ENCODE data around the gene GNG7. TPM values are rescaled to one million over a fixed set of nuclear protein-coding genes. Genes with fewer than 3 reads are reported as not detected.
"Not testable (repeated sequence)": the region's sequence is repeated elsewhere in the genome, so short reads cannot be mapped to it uniquely, and the experiment has no call there.

GNG7 gene
- polyA plus RNA-seq, 1 donor, result 2.4 TPM

DNA sequence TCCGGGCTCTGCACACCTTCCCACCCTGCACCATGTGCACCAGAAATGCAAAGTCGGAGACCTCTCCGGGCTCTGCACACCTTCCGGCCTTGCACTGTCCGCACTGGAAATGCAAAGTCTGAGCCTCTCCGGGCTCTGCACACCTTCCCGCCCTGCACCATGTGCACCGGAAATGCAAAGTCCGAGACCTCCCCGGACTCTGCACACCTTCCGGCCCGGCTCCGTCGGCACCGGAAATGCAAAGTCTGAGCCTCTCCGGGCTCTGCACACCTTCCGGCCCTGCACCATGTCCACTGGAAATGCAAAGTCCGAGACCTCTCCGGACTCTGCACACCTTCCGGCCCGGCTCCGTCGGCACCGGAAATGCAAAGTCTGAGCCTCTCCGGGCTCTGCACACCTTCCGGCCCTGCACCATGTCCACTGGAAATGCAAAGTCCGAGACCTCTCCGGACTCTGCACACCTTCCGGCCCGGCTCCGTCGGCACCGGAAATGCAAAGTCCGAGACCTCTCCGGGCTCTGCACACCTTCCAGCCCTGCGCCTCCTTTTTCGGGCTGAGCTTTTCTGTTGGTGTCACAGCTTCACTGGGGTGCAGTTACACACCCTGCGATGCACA, 59.3 kb downstream of the GNG7 start:
- not testable (repeated sequence) for DNase-seq (ENCODE audit: low read depth)

GRCh38 chr19:2641332-2641698, 61.2 kb downstream of the GNG7 start:
- DNase-seq (ENCODE audit: low read depth), result no peak

DNA sequence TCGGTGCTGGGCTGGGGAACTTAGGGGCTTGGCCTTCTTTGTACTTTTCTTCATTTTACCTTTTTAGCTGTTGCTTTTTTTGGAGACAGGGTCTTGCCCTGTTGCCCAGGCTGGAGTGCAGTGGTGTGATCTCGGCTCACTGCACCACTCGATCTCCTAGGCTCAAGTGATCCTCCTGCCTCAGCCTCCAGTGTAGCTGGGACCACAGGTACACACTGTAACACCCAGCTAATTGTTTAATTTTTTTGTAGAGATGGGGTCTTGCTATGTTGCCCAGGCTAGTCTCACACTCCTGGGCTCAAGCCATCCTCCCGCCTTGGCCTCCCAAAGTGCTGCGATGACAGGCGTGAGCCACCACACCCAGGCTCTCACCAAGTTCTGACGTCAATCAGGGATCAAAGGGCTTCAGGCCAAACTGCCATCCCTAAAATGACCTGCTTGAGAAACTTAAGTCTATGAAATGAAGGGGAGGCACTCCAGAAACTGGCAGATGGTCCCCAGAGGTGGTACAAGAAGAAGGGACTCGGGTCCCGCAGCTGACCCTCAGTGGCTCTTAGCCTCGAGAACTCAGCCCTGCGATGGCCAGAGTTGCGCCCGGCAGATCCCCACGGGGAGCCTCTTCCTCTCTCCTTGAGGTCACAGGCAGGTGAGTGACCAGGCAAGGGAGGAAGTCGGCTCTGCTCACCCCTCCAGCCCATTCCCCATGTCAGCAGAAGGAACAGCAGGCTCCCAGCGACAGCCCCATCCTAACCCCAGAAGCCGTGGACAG, 61.7 kb downstream of the GNG7 start:
- DNase-seq (ENCODE audit: low read depth), result no peak

DNA sequence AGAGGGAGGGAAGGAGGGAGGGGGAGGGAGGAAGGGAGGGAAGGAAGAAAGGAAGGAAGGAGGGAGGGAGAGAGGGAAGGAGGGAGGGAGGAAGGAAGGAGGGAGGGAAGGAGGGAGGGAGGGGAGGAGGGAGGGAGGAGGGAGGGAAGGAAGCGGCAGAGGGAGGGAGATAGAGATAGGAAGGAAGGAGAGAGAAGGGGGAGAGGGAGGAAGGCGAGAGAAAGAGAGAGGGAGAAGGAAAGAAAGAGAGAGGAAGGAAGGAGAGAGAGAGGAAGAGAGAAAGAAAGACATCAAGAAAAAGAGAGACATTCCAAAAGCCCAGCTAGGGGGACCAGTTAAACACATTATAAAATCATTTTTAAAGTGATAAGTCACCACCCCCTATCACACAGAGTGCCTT, 62.5 kb downstream of the GNG7 start:
- no peak for DNase-seq (ENCODE audit: low read depth)

- DNase-seq (ENCODE audit: low read depth), result no peak
These were observed 64.0 kb downstream of the GNG7 start for GRCh38 chr19:2638417-2638940.

DNA sequence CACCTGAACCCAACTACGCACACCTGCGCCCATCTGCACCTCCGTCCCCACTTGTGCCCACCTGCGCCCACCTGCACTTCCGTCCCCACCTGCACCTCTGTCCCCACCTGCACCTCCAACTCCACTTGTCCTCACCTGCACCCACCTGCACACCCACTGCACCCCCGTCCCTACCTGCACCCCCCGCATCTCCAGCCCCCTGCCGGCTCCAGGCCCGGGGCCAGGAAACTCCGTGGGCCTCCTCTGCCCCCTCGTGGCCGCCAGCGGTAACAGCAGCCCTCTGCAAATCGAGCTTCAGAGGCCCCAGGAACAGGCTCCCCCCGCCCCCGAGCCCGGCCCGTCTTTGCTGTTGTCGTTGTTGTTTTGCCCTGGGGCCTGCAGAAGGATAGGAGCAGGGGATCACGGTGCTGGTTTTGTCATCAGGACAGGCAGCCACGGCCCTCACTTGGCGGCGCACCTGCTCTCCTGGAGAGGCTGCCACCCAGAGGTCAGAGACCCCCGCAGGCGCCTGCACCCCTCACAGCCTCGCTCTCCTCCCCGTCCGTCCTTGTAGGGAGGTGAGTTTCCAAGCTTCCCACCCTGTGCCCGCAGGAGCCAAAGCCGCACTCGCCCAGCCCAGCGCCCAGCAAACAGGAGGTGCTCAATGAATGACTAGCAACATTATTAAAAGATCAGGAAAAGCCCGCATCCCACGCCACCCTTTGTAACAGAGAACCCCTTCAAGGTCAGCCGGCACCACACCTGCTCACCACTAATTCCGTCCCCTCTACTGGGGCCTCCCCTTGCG, 65.4 kb downstream of the GNG7 start:
- DNase-seq (ENCODE audit: low read depth), result no peak

DNA sequence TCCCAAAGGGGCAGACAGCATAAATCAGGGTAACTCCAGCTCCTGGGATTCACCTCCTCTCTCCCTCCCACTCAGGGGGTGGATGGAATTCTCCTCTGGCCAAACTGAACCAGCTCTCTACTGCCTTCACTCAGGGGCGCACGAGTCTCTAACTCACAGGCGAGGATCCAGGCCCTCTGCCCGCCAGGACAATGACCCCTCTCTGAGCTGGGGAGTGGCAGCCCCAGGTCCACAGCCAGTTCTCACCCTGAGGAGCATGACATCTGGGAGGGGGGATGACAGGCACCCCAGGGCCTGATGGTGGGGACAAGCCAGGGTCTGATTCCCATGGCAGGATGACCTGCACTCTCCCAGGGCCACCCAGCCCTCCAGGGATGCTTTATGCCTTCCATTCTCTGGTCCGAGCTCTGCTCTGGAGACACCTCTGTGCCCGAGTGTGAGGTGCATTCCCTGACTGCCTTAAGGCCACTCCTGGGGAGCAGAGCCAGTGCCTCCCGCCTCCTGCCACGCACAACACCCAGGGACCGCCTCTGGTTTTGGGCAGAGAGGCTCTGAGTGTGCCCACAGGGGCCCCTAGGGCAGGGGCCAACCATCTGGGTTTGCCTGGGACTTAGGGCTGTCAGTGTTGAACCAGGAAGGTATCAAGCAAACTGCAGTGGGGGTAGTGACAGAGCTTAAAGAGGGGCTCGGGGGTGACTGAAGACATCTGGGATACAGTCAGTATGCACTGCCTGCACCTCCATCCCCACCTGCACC, 66.2 kb downstream of the GNG7 start:
- DNase-seq (ENCODE audit: low read depth), result no peak

GRCh38 chr19:2634960-2635359, 67.5 kb downstream of the GNG7 start:
- DNase-seq (ENCODE audit: low read depth), result no peak

DNA sequence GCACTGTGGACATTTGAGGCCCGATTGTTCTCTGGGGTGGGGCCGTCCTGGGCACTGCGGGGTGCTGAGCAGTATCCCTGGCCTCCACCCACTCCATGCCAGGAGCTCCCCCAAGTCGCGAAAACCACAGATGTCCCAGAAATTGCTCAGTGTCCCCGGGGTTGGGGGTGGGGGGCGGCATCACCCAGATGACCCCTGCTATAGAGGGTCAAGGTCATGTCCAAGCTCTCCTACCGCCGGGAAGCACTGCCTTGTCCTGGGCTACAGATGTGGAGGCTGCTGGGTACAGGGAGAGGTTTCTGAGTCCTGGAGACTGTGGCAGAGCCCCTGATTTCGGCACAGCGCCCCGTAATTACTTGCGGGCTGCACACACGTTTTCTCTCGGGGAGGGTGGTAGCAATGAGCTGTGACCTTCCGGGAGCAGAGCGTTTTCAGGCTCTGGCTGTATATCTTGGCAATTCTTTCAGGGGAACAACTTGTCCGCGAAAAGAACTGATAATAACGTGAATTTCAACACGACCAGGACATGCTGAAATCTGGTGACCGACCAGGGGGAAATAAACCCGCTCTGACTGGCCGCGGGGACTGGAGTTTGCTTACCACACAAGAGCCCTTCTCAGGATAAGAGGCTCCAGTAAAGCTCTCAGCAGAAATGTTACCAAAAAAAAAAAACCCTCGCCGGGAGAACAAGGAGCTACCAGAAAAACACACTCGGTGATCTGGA, 68.1 kb downstream of the GNG7 start:
- no peak for DNase-seq (ENCODE audit: low read depth)

DNA sequence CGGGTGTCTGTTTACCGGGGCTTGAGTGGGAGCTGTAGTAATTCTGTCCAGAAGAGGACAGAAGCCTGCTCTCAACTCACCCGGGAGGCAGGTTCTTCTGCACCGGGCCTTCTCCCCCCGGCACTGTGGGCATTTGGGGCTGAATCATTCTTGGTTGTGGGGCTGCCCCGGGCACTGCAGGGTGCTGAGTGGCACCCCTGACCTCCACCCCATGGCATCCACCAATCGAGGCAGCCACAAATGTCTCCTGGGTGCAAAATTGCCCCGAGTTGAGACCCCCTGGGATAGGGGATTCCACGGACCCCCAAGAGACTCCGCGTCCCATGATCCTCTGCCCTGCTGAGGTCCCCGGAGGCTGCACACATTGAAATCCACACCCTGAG, 68.8 kb downstream of the GNG7 start:
- no peak for DNase-seq (ENCODE audit: low read depth)

GRCh38 chr19:2631213-2631821, 71.2 kb downstream of the GNG7 start:
- no peak for DNase-seq (ENCODE audit: low read depth)

DNA sequence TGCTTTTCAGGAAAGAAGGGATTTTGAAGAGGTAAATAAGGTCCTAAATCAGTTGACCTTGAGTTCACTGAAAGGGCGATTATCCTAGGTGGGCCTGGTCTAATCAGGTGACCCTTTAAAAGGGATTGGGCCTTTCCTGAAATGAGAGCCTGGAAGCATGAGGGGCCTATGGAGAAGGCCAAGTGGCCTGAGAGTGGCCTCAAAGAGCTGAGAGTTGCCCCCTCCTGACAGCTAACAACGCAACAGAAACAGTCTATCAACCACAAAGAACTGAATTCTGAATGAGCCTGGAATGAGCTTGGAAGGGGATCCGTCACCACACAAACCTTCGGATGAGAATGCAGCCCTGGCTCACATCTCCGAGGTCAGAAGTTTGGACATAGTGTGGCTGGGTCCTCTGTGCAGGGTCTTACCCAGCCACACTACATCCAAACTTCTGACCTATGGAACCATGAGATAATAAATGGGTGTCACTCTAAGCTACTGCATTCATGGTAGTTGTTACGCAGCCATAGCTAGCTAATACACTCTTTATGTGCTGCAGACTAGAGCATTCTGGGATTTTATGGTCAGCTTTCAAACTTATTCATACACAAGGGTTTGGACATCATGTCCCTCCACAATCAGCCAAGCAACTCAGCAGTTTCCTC, 72.0 kb downstream of the GNG7 start:
- no peak for DNase-seq (ENCODE audit: low read depth)

DNA sequence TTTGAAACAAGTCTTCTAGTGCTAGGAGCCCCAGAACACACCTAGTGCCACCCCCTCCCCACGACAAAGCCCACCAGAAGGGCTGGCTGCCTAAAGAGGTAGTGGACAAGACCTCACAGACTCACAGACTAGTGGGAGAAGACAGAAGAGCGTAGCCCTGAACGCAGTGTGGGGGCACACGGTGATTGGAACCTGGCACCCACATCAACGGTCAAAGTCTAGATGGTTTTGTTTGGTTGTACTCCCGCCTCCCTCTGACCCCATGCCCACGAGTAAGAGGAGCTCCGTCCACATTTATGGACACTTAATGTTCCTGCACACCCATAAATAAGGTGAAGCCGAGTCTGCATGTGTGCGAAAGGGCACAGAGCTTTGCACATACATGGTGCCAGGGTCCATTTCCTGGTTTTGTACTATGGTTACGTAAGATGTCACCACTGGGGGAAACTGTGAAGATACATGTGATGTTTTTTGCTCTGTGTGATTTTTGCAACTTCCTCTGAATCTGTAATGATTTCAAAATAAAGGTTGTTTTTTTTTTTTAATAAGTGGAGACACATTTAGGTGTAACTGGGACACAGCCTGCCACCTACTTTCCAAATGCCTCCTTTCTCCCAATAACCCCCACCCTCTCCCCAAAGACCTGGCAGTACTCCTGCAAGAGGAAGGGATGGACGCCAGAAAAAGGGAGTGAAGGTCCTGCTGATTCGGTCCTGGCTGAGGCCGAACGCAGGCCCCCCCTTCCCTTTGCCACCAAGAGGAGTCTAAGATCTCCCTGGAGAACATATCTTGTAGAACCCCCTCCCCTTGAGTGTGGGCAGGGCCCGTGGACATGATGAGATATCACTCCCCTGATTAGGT, 72.8 kb downstream of the GNG7 start:
- no peak for DNase-seq (ENCODE audit: low read depth)

GRCh38 chr19:2628597-2628996, 73.9 kb downstream of the GNG7 start:
- no peak for DNase-seq (ENCODE audit: low read depth)

DNA sequence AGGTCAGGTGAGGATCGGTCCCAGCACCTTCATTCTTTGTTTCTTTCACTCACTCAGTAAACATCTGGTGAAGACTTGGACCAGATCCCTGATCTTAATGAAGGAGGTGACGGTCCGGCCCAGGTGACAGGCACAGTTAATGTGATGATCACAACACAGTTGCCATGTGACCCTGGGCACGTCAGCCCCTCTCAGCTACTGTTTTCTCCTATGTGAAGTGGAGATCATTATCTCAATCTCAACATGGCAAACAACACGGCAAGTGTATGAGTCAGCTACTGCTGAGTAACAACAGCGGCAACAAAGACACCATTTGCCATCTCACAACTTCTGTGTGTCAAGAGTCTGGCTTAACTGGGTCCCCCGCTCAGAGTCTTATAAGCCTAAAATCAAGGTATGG, 74.6 kb downstream of the GNG7 start:
- no peak for DNase-seq (ENCODE audit: low read depth)

DNA sequence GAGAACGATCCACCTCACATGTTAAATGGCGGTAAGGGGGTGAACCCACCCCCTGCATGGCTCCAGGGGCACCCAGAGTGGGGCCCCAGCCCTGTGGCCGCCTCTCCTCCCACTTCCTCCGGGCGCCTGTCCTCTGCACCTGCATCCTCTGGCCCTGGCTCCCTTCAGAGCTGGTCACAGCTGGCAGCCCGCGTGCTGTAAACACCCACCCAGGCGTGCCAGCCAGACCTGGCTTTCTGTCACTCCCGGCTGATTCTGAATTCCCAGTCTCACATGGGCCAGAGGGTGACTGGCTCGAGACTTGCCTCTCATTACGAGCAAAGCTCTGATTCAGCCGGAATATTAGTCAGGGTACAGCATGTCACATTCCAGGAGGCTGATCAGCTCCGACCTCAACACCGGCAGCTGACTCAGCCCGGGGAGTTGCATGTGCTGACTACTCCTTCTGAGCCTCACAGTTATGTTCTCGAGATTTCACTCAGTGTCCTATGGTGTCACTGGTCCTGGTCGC, 75.1 kb downstream of the GNG7 start:
- no peak for DNase-seq (ENCODE audit: low read depth)

- DNase-seq (ENCODE audit: low read depth), result no peak
These were observed 77.1 kb downstream of the GNG7 start for GRCh38 chr19:2625434-2625833.

- no peak for DNase-seq (ENCODE audit: low read depth)
These were observed 77.9 kb downstream of the GNG7 start for GRCh38 chr19:2624537-2625091.

DNA sequence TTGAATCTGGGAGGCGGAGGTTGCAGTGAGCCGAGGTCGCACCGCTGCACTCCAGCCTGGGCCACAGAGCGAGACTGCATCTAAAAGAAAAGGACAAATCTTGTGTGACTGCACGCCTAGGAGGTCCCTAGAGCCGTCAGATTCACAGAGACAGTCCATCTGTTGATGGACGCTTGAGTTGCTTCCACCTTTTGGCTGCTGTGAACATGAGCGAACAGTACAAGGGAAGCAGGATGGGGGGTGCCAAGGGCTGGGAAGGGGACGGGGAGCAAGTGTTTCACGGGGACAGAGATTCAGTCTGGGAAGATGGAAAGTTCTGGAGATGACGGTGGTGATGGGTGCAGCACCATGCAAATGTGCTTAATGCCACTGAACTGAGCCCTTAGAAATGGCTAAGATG, 78.7 kb downstream of the GNG7 start:
- DNase-seq (ENCODE audit: low read depth), result no peak
